OCI-LY7 (cell line): Measurements from ENCODE around the gene NSD2. TPM values are rescaled to one million over a fixed set of nuclear protein-coding genes. Genes with fewer than 3 reads are reported as not detected.

ENCODE experiments used
- BruUV-seq: library from RNA; stranded (reverse); fragments of 400-500 nt; replicated peaks from 2 replicates; lab custom pipeline; 2021; lab: Mats Ljungman, UMichigan
- CTCF ChIA-PET: fragments of 300-600 bp; sonication (Branson Sonifier 250); formaldehyde crosslinking; loops from one replicate; lab custom pipeline; 2022; ENCODE audit warnings: antibody characterized with exemption; ENCODE audit not compliant: unreplicated experiment; lab: Charles Lee
- POLR2A ChIA-PET: fragments of 300-600 bp; sonication (Branson Sonifier 250); formaldehyde crosslinking; loops from one replicate; lab custom pipeline; 2022; ENCODE audit warnings: antibody characterized with exemption; lab: Charles Lee
- DNase-seq: peaks from one replicate; pipeline ENCODE4 v3.0.0-alpha.2; 2015; ENCODE audit warnings: low spot score
- H2AFZ ChIP-seq: fragments of 200-600 bp; sonication (generic), shearing (Covaris generic); 2 replicates; pipeline ENCODE4 v1.6.1; 2014; ENCODE audit warnings: mild to moderate bottlenecking, antibody characterized with exemption, low read length, moderate library complexity
- H3K27ac ChIP-seq: fragments of 200-600 bp; sonication (generic); 2 replicates; pipeline ENCODE4 v1.5.1; 2014; ENCODE audit warnings: mixed run types, low read depth, mild to moderate bottlenecking, moderate library complexity, low read length, inconsistent platforms; ENCODE audit not compliant: poor library complexity, severe bottlenecking
- H3K36me3 ChIP-seq: fragments of 200-600 bp; sonication (generic); 2 replicates; pipeline ENCODE4 v1.6.1; 2014; ENCODE audit warnings: mild to moderate bottlenecking, antibody characterized with exemption, low read length, moderate library complexity, mixed read lengths; ENCODE audit not compliant: insufficient read depth
- H3K4me1 ChIP-seq: fragments of 200-600 bp; sonication (generic); 2 replicates; pipeline ENCODE4 v1.5.1; 2014; ENCODE audit warnings: mild to moderate bottlenecking, low read length; ENCODE audit not compliant: insufficient read depth, poor library complexity, severe bottlenecking
- H3K4me2 ChIP-seq: fragments of 200-600 bp; sonication (generic); 2 replicates; pipeline ENCODE4 v1.6.1; 2014; ENCODE audit warnings: mild to moderate bottlenecking, low read length
- H3K4me3 ChIP-seq: fragments of 200-600 bp; sonication (generic); 2 replicates; pipeline ENCODE4 v1.5.1; 2014; ENCODE audit warnings: mild to moderate bottlenecking, low read depth, low read length; ENCODE audit not compliant: poor library complexity, severe bottlenecking
- H3K79me2 ChIP-seq: fragments of 200-600 bp; sonication (generic); 2 replicates; pipeline ENCODE4 v1.6.1; 2016; ENCODE audit warnings: low read depth, mild to moderate bottlenecking, low read length, moderate library complexity, mixed read lengths; ENCODE audit not compliant: insufficient read depth
- H3K9me2 ChIP-seq: fragments of 200-600 bp; sonication (generic); 2 replicates; pipeline ENCODE4 v1.6.1; 2016; ENCODE audit warnings: mild to moderate bottlenecking, low read length, mixed read lengths; ENCODE audit not compliant: insufficient read depth
- H3K9me3 ChIP-seq: fragments of 200-600 bp; sonication (generic); 2 replicates; pipeline ENCODE4 v1.6.1; 2014; ENCODE audit warnings: mild to moderate bottlenecking, mixed run types, low read length, mixed read lengths
- H4K20me1 ChIP-seq: fragments of 200-600 bp; sonication (generic); 2 replicates; pipeline ENCODE4 v1.6.1; 2014; ENCODE audit warnings: mild to moderate bottlenecking, antibody characterized with exemption, low read length, moderate library complexity, mixed read lengths; ENCODE audit not compliant: insufficient read depth
- EZH2phosphoT487 ChIP-seq: fragments of 200-600 bp; sonication (generic); IDR thresholded peaks from 2 replicates; pipeline ENCODE4 v1.6.1; 2018; ENCODE audit warnings: low read depth, borderline replicate concordance, mild to moderate bottlenecking, mixed run types, antibody characterized with exemption, low read length, moderate library complexity, mixed read lengths
- intact Hi-C: fragments of 100-400 bp; cut with micrococcal nuclease; formaldehyde crosslinking; loops from one replicate; pipeline ENCODE4 v1.10.0; 2022; ENCODE audit not compliant: unreplicated experiment
- total RNA-seq, 2 experiments: library from RNA; depleted of rRNA in 1 of 2; stranded (reverse); fragments of >200 nt in 1 of 2; shearing (Covaris generic) in 1 of 2; gene quantifications; 2 replicates each; pipeline ENCODE4 v1.2.3, GENCODE V29; 2014 to 2022
- TF ChIP-seq, protein P1 (sequence below): fragments of 200-600 bp; sonication (generic); conservative IDR thresholded peaks from 2 replicates; pipeline ENCODE4 v1.5.1; 2014; ENCODE audit warnings: mild to moderate bottlenecking, antibody characterized with exemption, low read length, moderate library complexity, mixed read lengths

Gene NSD2
- total RNA-seq, 2 experiments from 2014 or later: 169 to 329 TPM

DNA sequence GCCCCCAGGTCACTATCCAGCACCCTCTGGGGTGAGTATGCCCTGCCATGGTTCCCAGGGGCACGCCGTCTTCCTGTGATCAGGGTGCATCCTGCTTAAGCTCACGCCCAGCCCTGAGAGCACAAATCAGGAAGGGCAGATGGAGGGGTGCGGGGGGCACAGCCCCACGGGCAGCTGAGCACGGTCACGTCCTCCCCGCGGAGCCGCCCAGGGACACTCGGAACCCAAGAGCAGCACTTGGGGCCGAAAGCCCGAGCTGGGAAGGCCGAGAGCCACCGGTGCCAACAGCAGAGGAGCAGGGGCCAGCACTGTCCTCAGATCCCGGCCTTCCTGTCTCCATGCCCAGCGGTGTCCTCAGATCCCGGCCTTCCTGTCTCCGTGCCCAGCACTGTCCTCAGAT lies 116.1 kb downstream of the NSD2 start:
- Histone ChIP-seq H4K20me1 (no peaks in the 10 kb centered on the region), H3K4me1 (no peaks in the 10 kb centered on the region), H3K9me3 (no peaks in the 10 kb centered on the region), H3K36me3 (peaks cover 92% of the 10 kb centered on the region), H3K9me2 (no peaks in the 10 kb centered on the region), H3K4me2 (no peak overlapping the region), H2AFZ (no peak overlapping the region), H3K27ac (no peak overlapping the region), H3K79me2 (no peaks in the 10 kb centered on the region), H3K4me3 (no peak overlapping the region)
- POLR2A ChIA-PET: no interaction called here
- intact Hi-C loops: no loop called here
- DNase-seq: no peak
- TF ChIP-seq, protein P1, sequence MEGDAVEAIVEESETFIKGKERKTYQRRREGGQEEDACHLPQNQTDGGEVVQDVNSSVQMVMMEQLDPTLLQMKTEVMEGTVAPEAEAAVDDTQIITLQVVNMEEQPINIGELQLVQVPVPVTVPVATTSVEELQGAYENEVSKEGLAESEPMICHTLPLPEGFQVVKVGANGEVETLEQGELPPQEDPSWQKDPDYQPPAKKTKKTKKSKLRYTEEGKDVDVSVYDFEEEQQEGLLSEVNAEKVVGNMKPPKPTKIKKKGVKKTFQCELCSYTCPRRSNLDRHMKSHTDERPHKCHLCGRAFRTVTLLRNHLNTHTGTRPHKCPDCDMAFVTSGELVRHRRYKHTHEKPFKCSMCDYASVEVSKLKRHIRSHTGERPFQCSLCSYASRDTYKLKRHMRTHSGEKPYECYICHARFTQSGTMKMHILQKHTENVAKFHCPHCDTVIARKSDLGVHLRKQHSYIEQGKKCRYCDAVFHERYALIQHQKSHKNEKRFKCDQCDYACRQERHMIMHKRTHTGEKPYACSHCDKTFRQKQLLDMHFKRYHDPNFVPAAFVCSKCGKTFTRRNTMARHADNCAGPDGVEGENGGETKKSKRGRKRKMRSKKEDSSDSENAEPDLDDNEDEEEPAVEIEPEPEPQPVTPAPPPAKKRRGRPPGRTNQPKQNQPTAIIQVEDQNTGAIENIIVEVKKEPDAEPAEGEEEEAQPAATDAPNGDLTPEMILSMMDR: no peak
- no peak for TF ChIP-seq EZH2phosphoT487
- CTCF ChIA-PET: no interaction called here
- no TSS peak for BruUV-seq

DNA sequence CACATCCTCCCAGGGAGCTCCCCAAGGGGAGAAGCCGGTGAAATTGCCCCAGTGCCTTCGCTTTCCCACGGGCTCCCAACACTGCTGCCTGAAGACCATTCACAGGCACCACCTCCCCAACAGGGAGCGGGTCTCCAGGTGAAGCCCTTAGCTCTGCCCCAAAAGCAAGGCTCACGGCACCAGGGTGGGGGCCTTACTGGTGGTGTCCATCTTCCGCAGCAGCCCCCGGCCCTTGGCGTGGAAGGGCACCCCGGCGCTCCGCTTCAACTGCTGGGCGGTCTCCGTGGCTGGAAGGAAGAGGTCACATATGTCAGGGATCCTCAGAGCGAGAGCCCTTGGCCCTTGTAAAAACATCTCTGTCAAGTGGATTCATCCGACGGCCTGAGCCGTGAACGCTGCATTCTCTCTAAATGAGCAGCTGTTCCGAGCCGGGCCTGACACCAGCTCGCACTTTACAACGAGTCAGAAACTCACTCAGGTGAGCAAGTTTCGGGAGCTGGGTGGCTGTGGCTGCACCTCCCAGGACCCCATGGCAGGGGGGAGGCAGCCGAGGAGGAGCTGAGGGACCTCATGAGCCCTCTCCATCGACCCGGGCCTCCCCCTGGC lies 116.6 kb downstream of the NSD2 start:
- H3K27ac ChIP-seq: no peak overlapping the region
- H3K79me2 ChIP-seq: no peaks in the 10 kb centered on the region
- TF ChIP-seq, protein P1: no peak
- no peak for TF ChIP-seq EZH2phosphoT487
- no peaks in the 10 kb centered on the region for H4K20me1 ChIP-seq
- intact Hi-C loops: no loop called here
- no peaks in the 10 kb centered on the region for H3K4me1 ChIP-seq
- no peak for DNase-seq
- H3K4me2 ChIP-seq: no peak overlapping the region
- H3K36me3 ChIP-seq: peaks cover 87% of the 10 kb centered on the region
- no peaks in the 10 kb centered on the region for H3K9me2 ChIP-seq
- ChIA-PET CTCF (no interaction called here), POLR2A (no interaction called here)
- H3K9me3 ChIP-seq: no peaks in the 10 kb centered on the region
- BruUV-seq: no TSS peak
- no peak overlapping the region for H2AFZ ChIP-seq
- H3K4me3 ChIP-seq: no peak overlapping the region

GRCh38 chr4:1988327-1988724 lies 117.1 kb downstream of the NSD2 start:
- CTCF ChIA-PET: no interaction called here
- POLR2A ChIA-PET: no interaction called here
- no peak overlapping the region for H3K4me3 ChIP-seq
- no peaks in the 10 kb centered on the region for H3K79me2 ChIP-seq
- H2AFZ ChIP-seq: no peak overlapping the region
- TF ChIP-seq EZH2phosphoT487: no peak
- TF ChIP-seq, protein P1: no peak
- no peaks in the 10 kb centered on the region for H3K9me2 ChIP-seq
- H3K9me3 ChIP-seq: no peaks in the 10 kb centered on the region
- DNase-seq: no peak
- peaks cover 82% of the 10 kb centered on the region for H3K36me3 ChIP-seq
- H3K4me1 ChIP-seq: no peaks in the 10 kb centered on the region
- no peaks in the 10 kb centered on the region for H4K20me1 ChIP-seq
- H3K27ac ChIP-seq: no peak overlapping the region
- H3K4me2 ChIP-seq: no peak overlapping the region
- intact Hi-C loops: no loop called here
- BruUV-seq: no TSS peak
